DMS79 (cell line): Measurements from ENCODE around the gene USP5.
A peak's percentile ranks its signal among the peaks of the same experiment; 100 is the strongest.

Source experiments
- DNase-seq: peaks from one replicate; lab custom pipeline; 2025; lab: John Stamatoyannopoulos, UW

The USP5 gene

GRCh38 chr12:6912164-6912935, 60.4 kb downstream of the USP5 start:
- DNase-seq = no peak

- peak; percentile 44 for DNase-seq
Observed at GRCh38 chr12:6914246-6914946, 62.4 kb downstream of the USP5 start, which contains the start of gene ENO2. ENO2 (plus strand) TSS chr12:6914580; CDS start chr12:6915833, 1,253 bp downstream.

- DNase-seq = no peak
Observed at GRCh38 chr12:6914947-6915788, 63.2 kb downstream of the USP5 start.

- DNase-seq = no peak
Observed at GRCh38 chr12:6915789-6916285, 63.9 kb downstream of the USP5 start.
